Measurements from ENCODE around the gene LARGE1.

- TF ChIP-seq CTCF (IDR thresholded peaks at IDR 0.05): no peak
- no peak for TF ChIP-seq ZFX (IDR thresholded peaks at IDR 0.05; ENCODE audit: borderline replicate concordance)
Measured at GRCh38 chr22:33871935-33872334, 48.3 kb downstream of the LARGE1 start.
